GM21529 (cell line): ENCODE results near the gene PIP5K1C.

Experiments
- ATAC-seq: cut with Tn5 transposase; IDR thresholded peaks from one replicate; pipeline ENCODE4 v1.9.1; 2021; ENCODE audit not compliant: unreplicated experiment

PIP5K1C gene

GRCh38 chr19:3700242-3701032 is at the start of gene PIP5K1C:
Gene PIP5K1C, minus strand, starts transcription at chr19:3700468. Its CDS starts 78 bp downstream, at chr19:3700390.
- peak; percentile 77 for ATAC-seq

- ATAC-seq = no peak
Measured at GRCh38 chr19:3748965-3749364, 48.7 kb upstream of the PIP5K1C start.

- no peak for ATAC-seq
Measured at GRCh38 chr19:3746371-3747056, 46.2 kb upstream of the PIP5K1C start.

GRCh38 chr19:3745363-3746045 is 45.2 kb upstream of the PIP5K1C start:
- ATAC-seq = no peak

GRCh38 chr19:3743486-3743885 is 43.2 kb upstream of the PIP5K1C start:
- ATAC-seq = no peak

GRCh38 chr19:3740431-3740830 is 40.2 kb upstream of the PIP5K1C start:
- ATAC-seq = no peak

GRCh38 chr19:3738477-3739220 is 38.4 kb upstream of the PIP5K1C start:
- ATAC-seq = no peak

GRCh38 chr19:3737487-3738205 is 37.4 kb upstream of the PIP5K1C start:
- no peak for ATAC-seq

- ATAC-seq = no peak
Measured at GRCh38 chr19:3736106-3736724, 35.9 kb upstream of the PIP5K1C start.

- no peak for ATAC-seq
Measured at GRCh38 chr19:3734310-3734600, 34.0 kb upstream of the PIP5K1C start.

GRCh38 chr19:3733549-3734309 is 33.5 kb upstream of the PIP5K1C start:
- no peak for ATAC-seq

GRCh38 chr19:3732108-3732507 is 31.8 kb upstream of the PIP5K1C start:
- no peak for ATAC-seq

GRCh38 chr19:3730457-3730958 is 30.2 kb upstream of the PIP5K1C start:
- ATAC-seq = no peak

GRCh38 chr19:3725640-3726310 is 25.5 kb upstream of the PIP5K1C start:
- ATAC-seq = no peak

GRCh38 chr19:3725121-3725520 is 24.9 kb upstream of the PIP5K1C start:
- ATAC-seq = no peak

GRCh38 chr19:3723883-3724282 is 23.6 kb upstream of the PIP5K1C start:
- no peak for ATAC-seq

GRCh38 chr19:3723110-3723488 is 22.8 kb upstream of the PIP5K1C start:
- no peak for ATAC-seq

- no peak for ATAC-seq
Measured at GRCh38 chr19:3722443-3723109, 22.3 kb upstream of the PIP5K1C start.
